MV-4-11 (cell line): ENCODE results near the gene TSPAN32.
"Not testable (repeated sequence)": the region's sequence is repeated elsewhere in the genome, so short reads cannot be mapped to it uniquely, and the experiment has no call there.

ENCODE experiments used
- DNase-seq: peaks from one replicate; lab custom pipeline; 2025; lab: John Stamatoyannopoulos, UW

TSPAN32 gene

DNA sequence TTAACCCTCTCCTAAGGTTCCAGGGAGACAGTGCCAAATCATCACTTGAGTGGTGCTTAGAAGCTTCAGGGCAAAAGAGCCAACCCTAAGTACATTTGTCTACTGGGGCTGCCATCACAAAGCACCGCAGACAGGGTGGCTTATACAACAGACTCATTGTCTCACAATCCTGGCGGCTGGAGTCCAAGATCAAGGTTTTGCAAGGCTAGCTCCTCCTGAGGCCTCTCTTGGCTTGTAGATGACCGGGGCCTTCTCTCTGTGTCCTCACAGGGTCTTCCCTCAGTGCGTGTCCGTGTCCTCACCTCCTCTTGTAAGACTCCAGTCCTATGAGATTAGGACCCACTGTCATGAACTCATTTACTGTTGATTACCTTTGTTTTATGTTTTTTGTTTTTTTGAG, 41.2 kb downstream of the TSPAN32 start:
- DNase-seq = no peak

DNA sequence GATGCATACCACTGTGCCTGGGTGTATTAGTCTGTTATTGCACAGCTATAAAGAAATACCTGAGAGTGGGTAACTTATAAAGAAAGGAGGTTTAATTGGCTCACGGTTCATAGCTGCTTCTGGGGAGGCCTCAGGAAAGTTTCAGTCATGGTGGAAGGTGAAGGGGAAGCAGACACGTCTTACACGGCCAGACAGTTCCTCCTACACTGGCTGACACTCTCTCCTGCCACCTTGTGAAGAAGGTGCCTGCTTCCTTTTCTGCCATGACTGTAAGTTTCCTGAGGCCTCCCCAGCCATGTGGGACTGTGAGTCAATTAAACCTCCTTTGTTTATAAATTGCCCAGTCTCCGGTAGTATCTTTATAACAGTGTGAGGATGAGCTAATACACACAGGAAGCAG, 41.7 kb downstream of the TSPAN32 start:
- DNase-seq = no peak

DNA sequence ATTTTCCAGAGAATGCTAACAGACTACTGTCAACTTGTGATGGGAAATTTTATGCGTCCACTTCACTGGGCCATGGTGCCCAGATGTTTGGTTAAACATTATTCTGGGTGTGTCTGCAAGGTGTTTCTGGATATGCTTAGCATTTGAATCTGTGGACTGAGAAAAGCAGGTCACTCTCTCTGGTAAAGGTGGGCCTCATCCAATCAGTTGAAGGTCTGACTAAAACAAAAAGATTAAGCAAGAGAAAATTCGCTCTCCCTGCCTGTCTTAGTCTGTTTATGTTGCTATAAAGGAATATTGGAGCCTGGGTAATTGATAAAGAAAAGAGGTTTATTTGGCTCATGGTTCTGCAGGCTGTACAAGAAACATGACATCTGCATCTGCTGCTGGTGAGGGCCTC, 43.2 kb downstream of the TSPAN32 start:
- no peak for DNase-seq

DNA sequence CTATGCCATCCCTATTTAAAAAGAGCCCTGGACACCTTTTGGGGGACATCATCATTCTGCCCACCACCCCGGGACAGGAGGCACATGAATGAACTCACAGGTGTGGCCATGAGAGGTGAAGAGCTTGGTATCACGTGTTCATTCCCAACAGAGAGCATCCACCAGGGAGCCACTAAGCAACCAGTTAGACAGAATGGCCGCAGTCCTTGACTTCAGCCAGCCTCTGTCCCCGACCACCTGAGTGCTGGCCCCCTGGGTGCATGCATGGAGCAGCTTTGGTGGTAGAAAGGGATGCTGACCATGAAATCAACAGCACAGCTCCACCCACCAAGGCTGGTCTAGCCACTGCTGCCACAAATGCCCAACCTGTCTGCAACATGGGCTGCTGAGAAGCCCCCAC, 44.2 kb downstream of the TSPAN32 start:
- no peak for DNase-seq

DNA sequence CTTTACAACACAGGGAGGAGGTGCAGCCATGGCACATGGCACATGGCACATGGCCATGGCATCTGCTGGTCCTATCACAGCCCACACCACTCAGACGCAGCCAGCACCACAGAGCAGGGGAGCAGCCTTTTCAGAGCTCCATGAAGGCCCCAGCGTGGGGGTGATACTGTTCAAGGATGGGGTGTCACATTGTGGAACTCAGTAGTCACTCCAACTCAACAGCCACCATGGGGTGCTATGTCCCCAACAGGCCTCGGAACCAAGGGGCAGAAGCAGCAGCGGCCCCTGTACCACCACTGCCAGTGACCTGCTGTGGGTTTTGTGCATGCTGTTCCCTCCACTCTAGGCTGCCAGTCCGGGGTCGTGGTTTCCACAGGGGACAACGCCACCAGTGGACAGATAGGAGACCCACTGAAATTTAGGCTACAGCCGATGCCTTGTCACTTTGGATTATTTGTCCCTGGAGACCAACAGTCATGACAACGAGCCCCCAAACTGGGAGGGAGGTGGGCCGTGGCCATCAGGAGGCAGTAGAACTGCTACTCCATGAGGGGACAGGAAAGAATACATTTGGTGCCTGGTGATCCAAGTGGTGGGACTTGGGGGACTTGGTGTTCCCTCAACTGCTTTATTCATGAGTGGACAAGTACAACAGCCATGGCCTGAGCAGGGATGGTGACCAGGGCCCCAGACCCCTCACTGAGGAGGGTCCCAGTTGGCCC, 44.9 kb downstream of the TSPAN32 start:
- DNase-seq = no peak

DNA sequence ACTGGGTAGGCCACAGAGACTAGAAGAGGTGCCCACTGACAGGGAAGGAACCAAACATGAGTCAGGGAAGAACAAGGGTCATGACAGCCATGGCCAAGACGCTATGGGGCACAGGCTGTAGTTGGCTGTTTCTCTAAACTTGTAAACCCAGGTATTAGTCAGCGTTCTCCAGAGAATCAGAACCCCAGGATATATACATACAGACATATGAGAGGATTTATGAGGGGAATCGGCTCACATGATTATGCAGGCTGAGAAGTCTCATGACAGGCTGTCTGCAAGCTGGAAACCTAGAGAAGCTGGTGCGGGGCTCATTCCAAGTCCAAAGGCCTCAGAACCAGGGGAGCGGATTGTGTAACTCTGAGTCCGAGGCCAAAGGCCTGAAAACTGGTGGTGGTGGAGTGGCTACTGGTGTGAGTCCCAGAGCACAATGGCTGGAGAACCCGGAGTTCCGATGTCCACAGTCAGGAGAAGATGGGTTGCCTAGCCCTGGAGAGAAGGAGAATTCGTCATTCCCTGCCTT, 45.6 kb downstream of the TSPAN32 start:
- DNase-seq = no peak

DNA sequence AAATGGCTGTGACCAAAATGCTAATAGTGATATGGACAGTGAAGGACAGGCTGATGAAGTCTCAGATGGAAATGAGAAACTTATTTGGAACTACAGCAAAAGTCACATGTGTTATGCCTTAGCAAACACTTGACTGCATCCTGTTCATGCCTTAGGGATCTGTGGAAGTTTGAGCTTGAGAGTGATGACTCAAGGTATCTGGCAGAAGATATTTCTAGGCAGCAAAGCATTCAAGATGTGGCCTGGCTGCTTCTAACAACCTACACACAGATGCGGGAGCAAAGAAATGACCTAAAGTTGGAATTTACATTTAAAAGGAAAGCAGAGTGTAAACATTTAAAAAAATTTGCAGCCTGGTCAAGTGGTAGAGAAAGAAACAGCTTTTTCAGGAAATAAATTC, 47.2 kb downstream of the TSPAN32 start:
- no peak for DNase-seq

DNA sequence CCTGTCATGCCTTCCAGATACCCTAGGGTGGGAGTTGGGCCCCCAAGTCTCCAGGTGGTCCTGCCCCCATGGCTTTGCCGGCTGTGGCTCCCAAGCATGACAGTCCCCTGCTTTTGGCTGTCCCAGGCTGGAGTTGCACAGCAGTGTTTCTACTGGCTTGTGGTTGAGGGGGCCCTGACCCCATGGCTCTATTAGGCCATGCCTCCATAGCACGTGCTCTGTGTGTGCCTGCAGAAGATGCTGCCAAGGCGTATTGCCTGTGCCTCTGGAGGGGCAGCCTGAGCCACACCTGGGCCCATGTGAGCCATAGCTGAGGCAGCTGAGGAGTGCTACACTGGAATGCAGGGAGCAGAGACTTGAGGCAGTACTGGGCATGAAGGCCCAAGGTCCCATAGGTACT, 49.9 kb downstream of the TSPAN32 start:
- DNase-seq = no peak

DNA sequence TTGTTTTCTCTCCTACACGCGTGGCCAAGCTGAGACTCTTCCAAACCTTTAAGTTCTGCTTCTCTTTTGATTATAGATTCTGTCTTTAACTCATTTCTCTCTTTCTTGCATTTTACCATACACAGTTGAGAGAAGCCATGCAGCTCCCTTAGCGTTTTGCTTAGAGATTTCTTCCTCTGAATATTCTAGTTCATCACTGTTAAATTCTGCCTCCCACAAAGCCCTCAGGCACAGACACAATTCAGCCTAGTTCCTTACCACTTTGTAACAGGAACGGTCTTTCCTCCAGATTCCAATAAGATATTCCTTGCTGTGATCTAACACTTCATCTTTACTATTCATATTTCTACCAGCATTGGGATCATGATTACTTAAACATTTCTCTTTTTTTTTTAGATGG, 50.6 kb downstream of the TSPAN32 start:
- DNase-seq = no peak

DNA sequence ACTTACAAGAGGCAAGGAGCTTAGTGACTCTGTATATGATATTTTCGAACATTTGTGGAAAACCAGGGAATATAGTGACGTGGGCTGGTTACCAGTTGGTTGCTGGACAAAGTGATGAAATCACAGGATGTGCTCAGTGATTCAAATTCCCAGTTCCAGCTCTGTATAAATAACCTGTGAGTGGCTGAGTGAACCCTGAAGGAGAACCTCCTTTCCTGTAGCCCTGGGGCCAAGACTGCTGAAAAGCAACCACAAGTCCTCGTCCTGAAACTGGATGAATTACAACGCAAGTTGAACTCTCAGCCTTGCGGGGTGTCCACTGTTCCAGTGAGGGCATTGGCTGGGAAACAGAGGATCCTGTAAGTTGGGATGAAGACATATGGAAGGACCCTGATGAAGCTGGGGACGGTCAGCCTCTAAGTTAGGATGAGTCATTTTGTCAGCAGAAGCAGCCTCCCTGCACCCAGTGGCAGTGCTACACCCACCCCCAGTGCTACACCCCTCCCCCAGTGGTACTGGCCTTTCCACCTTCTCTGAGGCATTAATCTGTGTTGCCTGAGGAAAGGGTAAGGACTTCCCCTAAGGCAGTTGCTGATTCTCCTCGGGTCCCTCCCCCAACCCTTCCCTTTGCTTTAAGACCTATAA, 53.3 kb downstream of the TSPAN32 start:
- no peak for DNase-seq

DNA sequence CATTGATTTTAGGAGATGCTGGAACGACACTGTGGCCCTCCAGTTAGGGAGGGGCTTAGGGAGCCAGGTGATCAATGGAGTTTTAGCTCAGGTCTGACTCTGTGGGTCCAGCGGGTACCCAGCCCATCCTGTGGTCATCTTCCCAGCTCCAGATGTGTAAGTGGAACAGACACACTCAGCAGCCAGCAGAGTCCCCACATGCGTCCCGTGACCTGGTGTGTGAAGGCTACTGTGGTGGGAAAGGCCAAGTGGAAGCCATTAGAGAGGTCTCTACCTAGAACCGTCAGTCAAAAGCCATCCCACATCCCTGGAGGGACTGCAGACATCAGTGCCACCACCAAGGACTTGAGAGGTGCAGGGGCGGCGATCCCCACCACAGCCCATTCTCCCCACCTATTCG, 55.4 kb downstream of the TSPAN32 start:
- no peak for DNase-seq

DNA sequence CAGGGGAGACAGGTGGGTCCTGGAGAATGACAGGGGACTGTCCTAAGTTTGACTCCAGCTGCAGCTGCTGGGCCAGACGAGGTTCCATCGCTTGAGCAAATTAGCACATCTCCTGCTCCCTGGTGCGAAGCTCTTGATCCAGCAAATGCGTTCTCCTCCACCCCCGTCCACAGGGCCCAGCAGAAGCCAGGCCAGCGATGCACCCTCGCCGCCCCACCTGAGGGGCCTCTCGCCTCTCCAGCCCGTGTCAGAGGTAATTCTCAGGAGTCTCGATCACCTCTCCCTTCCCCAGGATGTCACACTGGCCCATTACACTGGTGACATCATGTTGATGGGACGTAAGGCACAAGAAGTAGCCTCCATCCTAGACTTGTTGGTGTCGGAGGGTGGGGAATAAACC, 55.8 kb downstream of the TSPAN32 start:
- not testable (repeated sequence) for DNase-seq

DNA sequence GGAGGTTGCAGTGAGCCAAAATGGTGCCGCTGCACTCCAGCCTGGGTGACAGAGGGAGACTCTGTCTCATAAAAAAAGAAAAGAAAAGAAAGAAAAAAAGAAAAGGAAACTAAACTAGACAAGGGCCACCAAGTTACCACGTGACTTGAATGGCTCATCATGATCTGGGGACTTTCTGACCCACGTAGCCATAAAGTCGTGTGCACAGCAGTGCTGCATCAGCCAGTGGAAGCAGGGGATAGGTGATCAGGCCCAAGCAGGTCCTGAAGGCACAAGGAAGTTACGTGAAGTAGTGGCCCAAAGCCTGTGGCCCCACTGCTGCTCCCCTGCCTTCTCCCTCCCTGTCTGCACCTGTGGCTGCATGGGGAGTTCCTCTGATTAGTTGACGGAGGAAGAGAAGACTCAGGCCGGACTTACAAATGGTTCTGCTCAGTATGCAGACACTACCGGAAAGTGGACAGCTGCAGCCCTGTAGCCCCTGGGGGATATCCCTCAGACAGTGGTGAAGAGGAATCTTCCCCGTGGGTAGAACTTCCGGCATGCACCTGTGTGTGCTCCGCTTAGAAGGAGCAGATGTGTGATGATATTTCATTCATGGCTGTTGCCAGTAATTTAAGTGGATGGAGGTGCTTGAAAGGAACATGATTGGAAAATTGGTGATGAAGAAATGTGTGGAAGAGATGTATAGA, 57.1 kb downstream of the TSPAN32 start:
- no peak for DNase-seq

DNA sequence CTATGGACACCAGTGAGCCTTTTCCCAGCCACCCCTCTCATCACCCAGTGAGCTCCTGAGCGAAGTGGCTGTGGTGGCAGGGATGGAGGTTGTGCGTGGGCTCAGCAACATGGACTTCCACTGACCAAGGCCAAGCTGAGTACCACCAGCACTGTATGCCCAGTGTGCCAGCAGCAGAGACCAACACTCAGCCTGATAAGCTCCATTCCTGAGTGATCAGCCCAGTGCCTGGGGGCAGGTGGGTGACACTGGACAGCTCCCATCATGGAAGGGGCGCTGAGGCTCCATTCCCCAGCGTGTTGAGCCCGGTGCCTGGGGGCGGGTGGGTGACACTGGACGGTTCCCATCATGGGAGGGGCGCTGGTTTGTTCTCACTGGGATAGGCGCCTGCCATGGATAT, 57.7 kb downstream of the TSPAN32 start:
- no peak for DNase-seq

DNA sequence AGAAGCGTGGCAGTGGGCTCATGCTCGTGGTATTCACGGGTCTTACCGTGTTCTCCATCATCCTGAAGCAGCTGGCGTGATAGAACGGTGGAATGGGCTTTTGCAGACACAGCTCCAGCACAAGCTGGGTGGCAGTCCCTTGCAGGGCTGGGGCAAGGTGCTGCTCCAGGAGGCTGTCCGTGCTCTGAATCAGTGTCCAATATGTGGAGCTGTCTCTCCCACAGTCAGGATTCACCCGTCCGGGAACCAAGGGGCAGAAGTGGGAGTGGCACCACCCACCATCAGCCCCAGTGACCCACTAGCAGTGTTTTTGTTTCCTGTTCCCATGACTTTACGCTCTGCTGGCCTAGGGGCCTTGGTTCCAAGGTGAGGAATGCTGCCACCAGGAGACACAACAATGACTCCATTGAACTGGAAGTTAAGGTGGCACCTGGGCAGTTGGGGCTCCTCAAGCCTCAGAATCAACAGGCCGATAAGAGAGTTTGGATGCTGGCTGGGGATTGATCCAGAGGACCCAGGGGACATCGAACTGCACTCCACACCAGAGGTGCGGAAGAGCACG, 58.3 kb downstream of the TSPAN32 start:
- DNase-seq = no peak

DNA sequence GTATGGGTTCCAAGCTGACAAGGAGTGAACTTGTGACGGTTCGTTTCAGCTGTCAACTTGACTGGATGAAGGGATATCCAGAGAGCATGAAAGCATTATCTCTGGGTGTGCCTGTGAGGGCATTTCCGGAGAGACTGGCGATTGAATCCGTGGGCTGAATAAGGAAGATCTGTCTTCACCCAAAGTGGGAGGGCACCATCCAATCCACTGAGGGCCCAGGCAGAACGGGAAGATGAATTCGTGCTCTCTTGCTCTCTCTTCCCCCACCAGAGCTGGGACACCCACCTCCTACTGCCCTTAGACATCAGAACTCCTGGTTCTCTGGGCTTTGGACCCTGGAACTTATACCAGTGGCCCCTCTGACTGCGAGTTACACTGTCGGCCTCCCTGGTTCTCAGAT, 59.8 kb downstream of the TSPAN32 start:
- DNase-seq = no peak

DNA sequence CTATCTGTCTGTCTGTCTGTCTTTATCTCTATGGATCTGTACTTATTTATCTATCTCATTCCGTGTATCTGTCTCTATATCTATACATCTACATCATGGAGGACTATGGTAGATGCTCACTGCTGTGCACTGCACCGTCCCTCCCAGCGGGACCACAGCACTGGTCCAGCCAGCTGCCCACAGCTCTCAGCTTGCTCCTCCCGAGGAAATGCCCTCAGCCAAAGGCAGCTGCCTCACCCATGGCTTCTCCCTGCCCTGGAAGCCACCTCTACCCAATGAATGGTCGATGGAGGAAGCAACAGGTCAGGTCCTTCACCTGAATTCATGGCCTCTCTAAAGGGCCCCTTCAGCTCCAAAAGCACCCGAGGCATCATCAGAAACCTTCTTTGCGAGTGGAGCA, 60.6 kb downstream of the TSPAN32 start:
- no peak for DNase-seq

DNA sequence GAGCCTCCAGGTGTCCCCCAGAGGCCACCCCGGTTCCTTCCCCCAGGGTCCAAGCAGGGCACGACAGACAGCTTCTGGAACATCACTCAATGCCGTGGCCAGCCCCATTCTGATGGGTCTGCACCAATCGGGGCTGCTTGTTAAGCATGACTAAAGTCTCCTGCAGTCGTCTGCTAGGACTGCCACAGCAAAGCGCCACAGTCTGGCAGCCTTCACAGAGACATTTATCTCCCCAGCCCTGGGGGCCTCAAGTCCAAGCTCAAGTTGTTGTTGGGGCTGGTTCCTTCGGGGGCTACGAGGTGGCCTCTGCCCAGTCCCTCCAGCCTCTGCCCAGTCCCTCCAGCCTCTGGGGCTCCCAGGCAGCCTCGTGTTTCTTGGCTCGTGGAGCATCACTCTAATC, 61.3 kb downstream of the TSPAN32 start:
- DNase-seq = no peak

DNA sequence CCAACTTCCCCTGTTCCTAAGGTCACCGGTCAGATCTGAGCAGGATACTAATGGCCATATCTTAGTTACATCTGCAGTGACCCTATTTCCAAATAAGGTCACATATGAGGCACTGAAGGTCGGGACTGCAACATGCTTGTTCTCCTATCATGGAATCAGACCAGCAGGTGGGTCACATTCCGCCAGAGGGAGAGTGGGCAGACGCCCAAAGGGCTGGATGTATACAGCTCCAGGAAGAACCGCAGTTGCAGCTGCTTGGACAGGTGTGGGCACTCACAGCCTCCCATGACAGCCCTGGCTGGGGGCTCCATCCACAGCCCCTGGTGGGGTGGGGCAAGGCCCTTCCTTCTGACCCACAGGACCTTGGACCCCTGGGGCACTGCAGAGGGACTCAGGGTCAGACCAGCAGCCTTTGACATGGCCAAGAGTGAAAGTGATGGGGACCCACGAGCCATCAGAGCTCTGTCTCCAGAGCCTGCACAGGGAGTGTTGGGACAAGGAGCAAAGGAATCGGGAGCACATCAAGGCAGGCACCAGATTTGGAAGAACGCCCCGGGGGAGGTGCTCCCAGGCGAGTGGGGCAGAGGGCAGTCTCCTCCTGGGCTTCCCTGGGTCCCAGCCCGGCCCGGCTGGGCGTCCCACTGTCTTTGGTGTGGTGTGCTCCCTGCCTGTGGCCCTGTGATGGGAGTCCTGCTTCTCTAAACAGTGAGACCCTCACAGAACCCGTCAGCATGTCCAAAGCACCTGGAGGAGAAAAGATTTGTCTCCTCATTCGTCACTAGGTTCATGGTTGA, 62.0 kb downstream of the TSPAN32 start:
- no peak for DNase-seq

DNA sequence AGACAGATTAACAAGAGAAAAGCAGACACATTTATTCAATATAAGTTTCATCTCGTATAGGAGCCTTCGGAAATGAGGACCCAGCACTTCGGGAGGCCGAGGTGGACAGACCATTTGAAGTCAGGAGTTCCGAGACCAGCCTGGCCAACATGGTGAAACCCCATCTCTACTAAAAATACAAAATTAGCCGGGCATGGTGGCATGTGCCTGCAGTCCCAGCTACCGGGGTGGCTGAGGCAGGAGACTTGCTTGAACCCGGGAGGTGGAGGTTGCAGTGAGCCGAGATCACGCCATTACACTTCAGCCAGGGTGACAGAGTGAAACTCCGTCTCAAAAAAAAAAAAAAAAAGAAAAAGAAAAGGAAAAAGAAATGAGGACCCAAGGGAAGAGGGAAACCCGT, 62.6 kb downstream of the TSPAN32 start:
- DNase-seq = not testable (repeated sequence)

DNA sequence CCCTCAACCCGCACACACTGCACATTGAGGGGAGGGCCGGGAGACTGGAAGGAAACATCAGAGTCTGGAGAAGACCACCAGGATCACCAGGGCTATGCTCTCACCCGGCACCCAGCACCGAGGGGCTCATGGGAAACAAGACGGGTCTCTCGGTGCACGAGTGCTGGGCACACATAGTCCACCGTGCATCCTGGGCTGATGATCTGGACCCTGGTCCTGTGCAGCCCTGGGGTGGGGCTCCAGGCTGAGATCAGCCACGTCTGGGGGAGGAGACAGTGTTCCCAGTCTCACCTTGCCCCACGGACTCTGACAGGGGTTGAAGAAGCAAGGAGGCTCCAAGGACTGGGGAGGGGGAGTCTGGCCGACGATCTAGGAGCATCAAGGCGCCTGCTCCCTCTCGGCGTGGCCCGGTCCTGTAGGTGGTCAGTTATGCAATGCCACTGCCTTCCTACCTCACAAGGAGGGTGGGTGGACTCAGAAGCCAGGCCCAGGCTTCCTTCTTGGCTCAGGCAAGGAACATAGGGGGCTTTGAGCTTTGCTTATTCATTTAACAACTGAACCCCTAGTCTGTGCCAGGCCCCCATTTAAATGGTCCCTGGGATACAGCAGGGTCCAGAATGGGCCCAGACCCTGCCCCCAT, 63.9 kb downstream of the TSPAN32 start:
- no peak for DNase-seq

DNA sequence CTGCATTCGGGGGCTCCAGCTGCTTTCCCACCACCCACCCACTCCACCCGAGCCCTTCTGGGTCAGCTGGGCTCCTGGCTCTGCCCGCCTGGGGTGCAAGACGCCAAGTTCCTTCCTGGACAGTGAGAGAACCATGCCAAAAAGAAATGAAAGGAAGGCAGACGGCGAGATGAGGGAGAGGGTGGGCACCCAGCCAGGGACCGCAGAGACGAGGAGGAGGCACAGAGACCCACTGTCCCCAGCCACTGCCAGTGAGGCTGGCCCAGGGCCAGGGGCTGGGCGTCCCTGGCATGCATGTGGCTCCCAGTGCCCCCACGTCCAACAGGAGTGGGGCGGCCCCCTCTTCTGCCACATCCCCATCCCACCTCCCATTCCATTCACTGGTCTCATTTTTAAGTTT, 64.5 kb downstream of the TSPAN32 start:
- no peak for DNase-seq
